OCI-LY3 (cell line): ENCODE results near the gene IQGAP2.

Experiments used
- EZH2phosphoT487 ChIP-seq: fragments of 200-600 bp; shearing (Covaris generic); IDR thresholded peaks from 2 replicates; pipeline ENCODE4 v1.6.1; 2018; ENCODE audit warnings: antibody characterized with exemption, mixed run types, low read depth
- TF ChIP-seq, protein P1 (sequence below): fragments of 200-600, 300-600 bp; sonication (generic); IDR thresholded peaks from 2 replicates; pipeline ENCODE4 v1.5.1; 2014; ENCODE audit warnings: antibody characterized with exemption, low read length, low read depth

GRCh38 chr5:76755779-76756637 lies 352.9 kb downstream of the IQGAP2 start:
- TF ChIP-seq, protein P1, sequence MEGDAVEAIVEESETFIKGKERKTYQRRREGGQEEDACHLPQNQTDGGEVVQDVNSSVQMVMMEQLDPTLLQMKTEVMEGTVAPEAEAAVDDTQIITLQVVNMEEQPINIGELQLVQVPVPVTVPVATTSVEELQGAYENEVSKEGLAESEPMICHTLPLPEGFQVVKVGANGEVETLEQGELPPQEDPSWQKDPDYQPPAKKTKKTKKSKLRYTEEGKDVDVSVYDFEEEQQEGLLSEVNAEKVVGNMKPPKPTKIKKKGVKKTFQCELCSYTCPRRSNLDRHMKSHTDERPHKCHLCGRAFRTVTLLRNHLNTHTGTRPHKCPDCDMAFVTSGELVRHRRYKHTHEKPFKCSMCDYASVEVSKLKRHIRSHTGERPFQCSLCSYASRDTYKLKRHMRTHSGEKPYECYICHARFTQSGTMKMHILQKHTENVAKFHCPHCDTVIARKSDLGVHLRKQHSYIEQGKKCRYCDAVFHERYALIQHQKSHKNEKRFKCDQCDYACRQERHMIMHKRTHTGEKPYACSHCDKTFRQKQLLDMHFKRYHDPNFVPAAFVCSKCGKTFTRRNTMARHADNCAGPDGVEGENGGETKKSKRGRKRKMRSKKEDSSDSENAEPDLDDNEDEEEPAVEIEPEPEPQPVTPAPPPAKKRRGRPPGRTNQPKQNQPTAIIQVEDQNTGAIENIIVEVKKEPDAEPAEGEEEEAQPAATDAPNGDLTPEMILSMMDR, result no peak
- TF ChIP-seq EZH2phosphoT487, result no peak
